H54 (cell line): ENCODE measurements around the gene ASGR2.
"Not testable (repeated sequence)": the region's sequence is repeated elsewhere in the genome, so short reads cannot be mapped to it uniquely, and the experiment has no call there.

ENCODE experiments used
- DNase-seq: peaks from one replicate; pipeline ENCODE4 v3.0.0; 2011; ENCODE audit warnings: low spot score, mixed read lengths; ENCODE audit not compliant: insufficient read length
- FAIRE-seq: peaks from 3 replicates; lab custom pipeline; 2011; peaks lifted over from hg19 to GRCh38; lab: Jason Lieb, UNC
- POLR2A ChIP-seq: IDR thresholded peaks from 2 replicates; pipeline ENCODE4 v1.6.1; 2011; ENCODE audit warnings: low read depth, mild to moderate bottlenecking, low read length

ASGR2 gene, protein sequence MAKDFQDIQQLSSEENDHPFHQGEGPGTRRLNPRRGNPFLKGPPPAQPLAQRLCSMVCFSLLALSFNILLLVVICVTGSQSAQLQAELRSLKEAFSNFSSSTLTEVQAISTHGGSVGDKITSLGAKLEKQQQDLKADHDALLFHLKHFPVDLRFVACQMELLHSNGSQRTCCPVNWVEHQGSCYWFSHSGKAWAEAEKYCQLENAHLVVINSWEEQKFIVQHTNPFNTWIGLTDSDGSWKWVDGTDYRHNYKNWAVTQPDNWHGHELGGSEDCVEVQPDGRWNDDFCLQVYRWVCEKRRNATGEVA

DNA sequence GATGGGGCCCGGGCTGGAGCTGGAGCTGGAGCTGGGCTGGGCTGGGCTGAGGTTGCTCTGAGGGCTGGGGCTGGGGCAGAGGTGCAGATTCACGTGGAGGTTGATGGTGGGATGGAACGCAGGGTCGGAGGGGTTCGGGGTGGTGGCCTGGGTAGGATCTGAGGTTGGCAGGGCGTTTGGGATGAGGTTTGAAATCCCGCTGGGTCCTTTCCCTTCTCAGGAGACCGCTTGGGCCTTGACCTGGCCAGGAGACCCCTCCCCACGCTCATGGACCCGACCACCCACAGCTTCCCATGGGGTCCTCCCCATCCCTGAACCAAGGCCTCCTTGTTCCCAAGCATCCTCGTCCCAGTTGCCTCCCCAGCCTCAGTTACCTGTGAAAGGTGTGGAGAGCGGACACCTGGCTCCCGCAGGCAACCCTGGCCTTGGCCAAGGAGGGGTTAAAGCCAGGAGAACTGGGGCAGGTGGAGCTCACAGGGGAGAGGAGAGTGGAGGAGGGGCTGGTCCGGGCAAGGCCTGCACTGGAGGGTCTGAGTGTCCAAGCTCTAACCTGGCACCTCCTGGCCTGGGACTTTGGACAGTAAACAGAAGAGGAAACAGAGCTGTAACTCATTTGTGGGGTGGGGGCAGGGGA, at the start of gene ASGR2:
ASGR2 (minus strand) TSS at position 582 of the 634 bp plus-strand sequence. CDS start 582 bp downstream, outside the sequence.
- TF ChIP-seq POLR2A = no peak
- FAIRE-seq (no peak), DNase-seq (no peak)

DNA sequence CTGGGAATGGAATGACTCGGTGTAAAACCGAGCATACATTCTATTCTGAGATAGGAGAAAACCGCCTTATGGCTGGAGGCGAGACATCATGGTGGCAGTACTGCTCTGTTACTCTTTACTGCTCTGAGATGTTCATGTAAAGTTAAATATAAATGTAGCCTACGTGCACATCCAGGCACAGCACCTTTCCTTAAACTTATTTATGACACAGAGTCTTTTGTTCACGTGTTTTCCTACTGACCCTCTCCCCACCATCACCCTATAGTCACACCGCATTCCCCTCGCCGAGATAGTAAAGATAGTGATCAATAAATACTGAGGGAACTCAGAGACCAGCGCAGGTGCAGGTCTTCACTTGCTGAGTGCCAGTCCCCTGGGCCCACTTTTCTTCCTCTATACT, 44.9 kb upstream of the ASGR2 start:
- FAIRE-seq, DNase-seq: not testable (repeated sequence)

DNA sequence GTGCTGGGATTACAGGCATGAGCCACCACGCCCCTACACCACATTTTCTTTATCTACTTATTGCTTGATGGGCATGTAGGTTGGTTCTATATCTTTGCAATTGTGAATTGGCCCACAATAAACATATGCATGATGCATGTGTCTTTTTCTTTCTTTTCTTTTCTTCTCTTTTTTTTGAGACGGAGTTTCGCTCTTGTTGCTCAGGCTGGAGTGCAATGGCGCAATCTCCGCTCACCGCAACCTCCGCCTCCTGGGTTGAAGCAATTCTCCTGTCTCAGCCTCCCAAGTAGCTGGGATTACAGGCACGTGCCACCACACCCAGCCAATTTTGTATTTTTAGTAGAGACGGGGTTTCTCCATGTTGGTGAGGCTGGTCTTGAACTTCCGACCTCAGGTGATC, 43.8 kb upstream of the ASGR2 start:
- DNase-seq, FAIRE-seq: not testable (repeated sequence)

DNA sequence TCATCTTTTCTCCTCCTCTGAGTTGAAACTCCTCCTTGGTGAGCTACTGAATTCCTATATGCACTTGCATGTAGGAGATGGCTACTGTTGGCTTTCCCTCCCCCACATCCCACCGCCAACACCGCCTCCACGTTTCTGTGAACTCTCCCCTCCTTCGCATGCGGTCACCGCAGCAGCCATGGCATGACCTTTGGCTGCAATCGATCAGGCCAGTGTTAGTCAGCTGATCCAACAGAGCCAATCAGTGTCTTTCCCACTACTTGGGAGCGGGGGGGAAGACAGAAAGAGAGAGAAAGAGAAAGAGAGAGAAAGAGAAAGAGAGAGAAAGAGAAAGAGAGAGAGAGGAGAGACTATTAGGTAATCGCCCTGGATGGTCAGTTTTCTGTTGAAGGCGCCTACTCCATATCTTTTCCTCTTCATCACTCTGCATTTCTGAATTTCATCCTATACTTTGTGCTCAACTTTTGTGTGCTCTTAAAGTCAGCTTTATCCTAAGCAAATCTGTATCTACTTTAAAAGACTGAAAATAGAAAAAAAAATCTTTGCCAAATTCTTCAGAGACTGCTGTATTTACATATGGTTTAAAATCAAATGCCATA, 41.8 kb upstream of the ASGR2 start:
- no peak for FAIRE-seq
- TF ChIP-seq POLR2A = no peak

DNA sequence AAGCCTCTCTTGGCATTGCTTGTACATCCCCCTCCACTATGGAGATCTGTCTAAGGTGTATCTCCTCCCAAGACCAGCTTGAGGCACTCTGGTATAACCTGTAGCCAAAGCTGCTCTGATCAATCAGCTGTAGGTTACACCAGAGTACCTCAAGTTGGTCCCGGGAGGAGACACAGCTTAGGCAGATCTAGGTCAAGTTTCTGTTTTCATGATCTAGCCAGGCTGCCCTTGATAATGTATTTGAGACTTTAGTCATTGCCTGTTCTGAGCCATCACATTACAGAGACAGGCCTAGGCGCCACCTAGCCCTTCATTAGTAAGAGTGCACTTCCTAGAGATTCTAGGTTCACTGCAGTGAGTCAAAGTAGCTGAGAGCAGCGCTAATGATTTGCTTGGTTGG, 33.1 kb upstream of the ASGR2 start:
- FAIRE-seq (no peak), DNase-seq (no peak)
- no peak for TF ChIP-seq POLR2A

More for the DNA sequence above, 41.8 kb upstream of the ASGR2 start:
- no peak for DNase-seq

DNA sequence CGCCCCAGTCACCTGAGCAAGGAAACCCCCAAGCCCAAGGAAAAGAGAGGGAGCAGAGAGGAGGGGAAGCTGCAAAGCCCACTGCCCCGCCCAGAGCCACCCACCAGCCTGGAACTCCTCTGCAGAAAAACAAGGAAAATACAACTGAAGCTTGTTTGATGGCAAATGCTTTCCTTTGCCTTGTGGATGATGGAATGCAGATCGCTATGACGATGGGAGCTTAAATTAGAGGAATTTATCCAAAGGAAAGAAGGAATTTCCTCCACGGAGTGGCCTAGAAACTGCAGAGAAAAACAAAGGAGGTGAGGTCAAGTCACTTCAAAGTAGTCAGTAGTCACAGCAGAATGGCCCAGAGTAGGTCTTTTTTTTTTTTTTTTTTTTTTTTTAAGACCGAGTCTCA, 31.5 kb upstream of the ASGR2 start:
- TF ChIP-seq POLR2A = no peak
- FAIRE-seq (no peak), DNase-seq (no peak)

DNA sequence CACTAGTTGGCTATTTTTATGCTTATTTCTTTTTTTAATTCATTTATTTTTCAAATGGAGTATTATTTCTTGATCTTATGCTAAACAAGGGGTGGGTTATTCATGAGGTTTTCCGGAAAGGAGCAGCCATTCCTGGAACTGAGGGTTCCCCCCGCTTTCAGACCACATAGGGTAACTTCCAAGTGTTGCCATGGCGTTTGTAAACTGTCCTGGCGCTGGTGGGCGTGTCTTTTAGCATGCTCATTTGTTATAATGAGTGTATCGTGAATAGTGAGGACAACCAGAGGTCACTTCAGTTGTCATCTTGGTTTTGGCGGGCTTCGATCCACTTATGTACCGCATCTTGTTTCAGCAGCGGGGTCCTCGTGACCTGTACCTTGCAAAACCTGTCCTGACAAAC, 29.6 kb upstream of the ASGR2 start:
- no peak for DNase-seq
- FAIRE-seq = no peak
- no peak for TF ChIP-seq POLR2A

DNA sequence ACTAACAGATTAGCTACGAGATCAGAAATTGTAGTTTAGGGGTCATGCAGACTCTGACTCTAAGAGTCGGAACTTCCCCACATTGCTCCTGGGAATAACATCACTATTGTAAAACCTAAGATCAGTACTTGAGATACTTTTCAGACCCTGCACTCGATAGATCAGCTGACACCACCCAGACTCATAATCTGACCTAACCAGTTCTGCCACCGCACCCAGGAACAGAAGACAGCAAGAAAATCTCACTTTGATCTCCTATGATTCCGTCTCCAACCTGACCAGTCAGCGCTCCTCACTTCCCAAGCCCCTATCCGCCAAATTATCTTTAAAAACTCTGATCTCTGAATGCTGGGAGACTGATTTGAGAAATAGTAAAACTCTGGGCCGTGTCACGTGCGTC, 27.2 kb upstream of the ASGR2 start:
- DNase-seq (no peak), FAIRE-seq (no peak)
- TF ChIP-seq POLR2A = no peak

DNA sequence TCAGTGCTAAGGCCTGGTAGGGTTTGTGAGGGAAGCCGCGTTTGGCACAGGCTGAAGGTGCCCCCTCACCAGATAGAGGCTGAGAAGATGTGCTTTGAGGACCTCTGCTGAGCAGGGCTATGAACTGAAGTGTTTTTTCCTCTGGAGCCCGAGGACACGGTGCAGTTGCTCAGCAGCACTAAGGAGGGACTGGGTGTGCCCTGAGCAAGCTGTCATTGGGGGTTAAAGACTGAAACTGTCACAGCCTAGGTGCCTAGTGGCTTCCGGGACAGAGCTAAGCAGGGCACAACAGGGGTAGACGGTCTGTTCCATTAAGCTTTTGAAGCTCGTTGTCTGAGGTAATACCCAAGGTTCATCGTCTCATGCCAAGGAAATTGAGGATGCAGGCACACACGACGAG, 24.8 kb upstream of the ASGR2 start:
- no peak for DNase-seq
- FAIRE-seq = no peak
- no peak for TF ChIP-seq POLR2A

DNA sequence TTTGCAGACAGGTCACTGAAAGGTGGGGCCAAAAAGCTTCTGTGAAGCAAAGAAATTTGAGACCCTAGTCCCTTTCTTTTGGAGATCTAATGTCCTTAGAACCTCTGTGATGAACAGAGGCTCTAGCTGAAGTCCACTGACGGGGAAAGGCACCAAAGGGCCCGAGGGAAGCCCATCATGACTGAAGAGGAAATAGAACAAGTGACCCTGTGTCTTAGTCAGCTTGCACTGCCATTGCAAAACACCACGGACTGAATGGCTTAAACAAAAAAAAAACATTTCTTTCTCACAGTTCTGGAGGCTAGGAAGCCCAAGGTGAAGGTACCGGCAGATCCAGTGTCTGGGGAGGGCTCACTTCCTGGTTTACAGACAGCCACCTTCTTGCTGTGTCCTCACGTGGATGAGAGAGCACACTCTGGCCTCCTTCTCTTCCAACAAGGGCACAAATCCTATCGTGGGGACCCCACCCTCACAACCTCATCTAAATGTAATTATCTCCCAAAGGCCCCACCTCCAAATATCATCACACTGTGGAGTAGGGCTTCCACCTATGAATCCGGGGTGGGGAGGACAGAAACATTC, 24.3 kb upstream of the ASGR2 start:
- DNase-seq = no peak
- no peak for FAIRE-seq
- no peak for TF ChIP-seq POLR2A

DNA sequence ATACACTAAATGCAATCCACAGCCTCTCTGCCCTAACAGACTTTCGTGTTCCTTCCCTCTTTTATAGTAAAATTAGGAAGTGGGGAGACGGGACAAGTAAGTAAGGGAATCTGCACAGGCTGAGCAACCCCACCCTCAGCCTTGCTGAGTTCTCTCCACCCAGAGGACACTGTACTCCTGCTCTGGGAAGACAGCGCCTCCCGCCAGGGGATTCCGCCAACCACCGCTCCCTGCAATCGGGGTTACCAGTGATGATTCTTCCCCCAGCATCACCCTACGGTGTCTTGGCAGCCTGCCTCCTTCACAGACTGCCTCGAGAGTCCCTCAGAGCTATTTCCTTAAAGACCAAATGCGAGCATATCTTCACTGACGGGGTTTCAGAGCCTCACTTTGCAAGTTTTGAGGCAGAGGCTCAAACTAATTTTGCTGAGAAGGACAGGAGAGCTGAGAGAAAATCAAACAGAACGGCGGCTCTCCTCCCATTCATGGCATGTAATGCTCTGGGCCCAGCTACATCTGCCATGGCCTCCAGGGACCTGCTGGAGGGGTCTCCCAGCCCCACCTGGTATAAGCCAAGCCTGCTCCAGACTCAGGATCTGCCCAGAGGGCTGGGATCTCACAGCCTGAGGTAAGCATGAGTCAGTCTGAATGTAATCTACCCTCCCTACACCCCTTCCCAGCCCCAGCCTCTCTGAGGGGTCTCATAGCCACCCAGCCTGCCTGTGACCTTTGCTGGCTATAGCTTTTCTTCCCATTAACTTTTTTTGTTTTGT, 22.7 kb upstream of the ASGR2 start:
- FAIRE-seq = no peak

DNA sequence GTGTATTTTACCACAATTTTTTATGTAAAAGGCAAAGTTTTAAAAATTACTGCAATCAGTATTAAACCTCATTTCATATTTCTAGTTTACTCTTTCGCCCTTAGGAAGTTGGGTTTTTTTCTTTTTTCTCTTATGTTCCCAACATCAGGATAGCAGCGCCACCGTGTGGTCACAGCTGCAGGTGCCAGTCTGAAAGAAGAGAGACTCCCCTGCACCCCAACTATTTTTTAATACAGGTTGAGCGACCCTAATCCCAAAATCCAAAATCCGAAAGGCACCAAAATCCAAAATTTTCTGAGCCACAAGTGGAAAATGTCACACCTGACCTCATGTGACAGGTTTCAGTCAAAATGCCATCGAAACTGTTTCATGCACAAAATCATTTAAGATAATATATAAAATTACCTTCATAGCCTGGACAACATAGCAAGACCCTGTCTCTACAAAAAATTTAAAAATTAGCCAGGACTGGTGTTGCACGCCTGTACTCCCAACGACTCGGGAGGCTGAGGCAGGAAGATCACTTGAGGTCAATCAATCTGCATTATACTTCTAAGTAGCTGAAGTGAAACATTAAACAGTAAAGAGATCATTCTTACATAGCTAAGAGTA, 21.8 kb upstream of the ASGR2 start:
- no peak for DNase-seq
- TF ChIP-seq POLR2A = no peak
- no peak for FAIRE-seq

More for the DNA sequence above, 22.7 kb upstream of the ASGR2 start:
- TF ChIP-seq POLR2A = no peak
- DNase-seq = no peak

DNA sequence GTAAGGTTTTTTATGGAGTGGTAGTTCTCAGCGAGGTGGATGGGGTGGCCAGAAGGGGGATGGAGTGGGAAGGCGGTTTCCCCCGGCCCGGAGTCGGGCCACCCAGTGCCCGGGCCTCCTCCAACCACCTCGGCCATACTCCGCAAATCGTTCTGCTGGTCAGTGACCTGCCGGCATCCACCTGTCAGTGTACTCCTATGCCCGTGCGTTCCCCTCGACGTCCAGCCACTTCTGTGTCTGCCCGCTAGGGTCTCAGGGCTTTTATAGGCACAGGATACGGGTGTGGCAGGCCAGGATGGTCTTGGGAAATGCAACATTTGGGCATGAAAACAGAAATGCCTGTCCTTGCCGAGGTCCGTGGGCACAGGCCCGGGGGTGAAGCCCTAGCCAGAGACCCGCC, 19.3 kb upstream of the ASGR2 start:
- TF ChIP-seq POLR2A = no peak
- DNase-seq = no peak
- FAIRE-seq = no peak
